ENCODE data around the gene SDC1. TPM values are rescaled to one million over a fixed set of nuclear protein-coding genes. Genes with fewer than 3 reads are reported as not detected.
A peak's percentile ranks its signal among the peaks of the same experiment; 100 is the strongest.

Gene SDC1
- total and polyA plus RNA-seq, 2 donors from 2014 or later = 206 to 266 TPM

DNA sequence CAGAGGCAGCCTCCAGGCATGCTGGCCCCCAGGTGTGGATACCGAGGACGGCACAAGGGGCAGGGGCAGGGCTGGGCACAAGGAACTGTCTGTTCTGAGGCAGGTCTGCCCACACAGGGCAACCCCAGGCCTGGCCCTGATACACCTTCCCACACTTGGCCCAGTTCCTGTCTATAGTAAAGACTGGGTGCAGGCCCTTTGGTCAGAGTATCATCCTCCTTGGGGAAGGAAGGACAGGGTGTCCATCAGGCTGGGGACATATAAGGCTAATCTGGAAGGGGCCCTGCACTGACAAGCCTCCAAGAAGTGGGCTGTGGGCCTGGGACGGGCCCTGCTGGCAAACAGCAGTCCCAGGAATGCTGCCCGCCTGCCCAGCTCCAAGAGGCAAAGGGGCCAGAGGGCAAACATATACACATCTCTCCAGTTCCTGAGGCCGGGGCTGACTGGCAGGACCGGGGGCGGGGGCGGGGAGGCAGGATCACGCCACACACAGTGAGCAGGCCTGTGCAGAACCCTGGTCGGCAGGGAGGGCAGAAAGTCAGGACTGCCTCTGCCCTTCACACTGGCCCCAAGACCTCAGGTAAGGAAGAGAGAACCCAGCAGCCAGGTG is 18.9 kb downstream of the SDC1 start:
- Histone ChIP-seq H3K27ac (ENCODE audit: low read depth in 2 of 2, low read length in 2 of 2) (peak overlapping the region; percentile 27 to 61), H3K4me3 (ENCODE audit: low read length in 3 of 3) (no peak overlapping the region), H3K36me3 (ENCODE audit: control insufficient read depth in 2 of 3, insufficient read depth in 3 of 3, low read length in 3 of 3) (peaks cover 0 to 25% (median 5%) of the 10 kb centered on the region in 3 donors), H3K4me1 (ENCODE audit: control insufficient read depth in 2 of 3, insufficient read depth in 2 of 3, low read depth in 1 of 3, low read length in 3 of 3) (peaks cover 0 to 36% (median 28%) of the 10 kb centered on the region in 3 donors), H3K9ac (ENCODE audit: low read length in 3 of 3) (no peak overlapping the region), H3K9me3 (ENCODE audit: control insufficient read depth in 2 of 3, insufficient read depth in 1 of 3, low read length in 3 of 3) (no peaks in the 10 kb centered on the region), H3K27me3 (ENCODE audit: control insufficient read depth, insufficient read depth, low read length) (no peaks in the 10 kb centered on the region)
- DNase-seq (peak in 1 of 5 donors; percentile 44), FAIRE-seq (no peak)
- TF ChIP-seq, protein P1, sequence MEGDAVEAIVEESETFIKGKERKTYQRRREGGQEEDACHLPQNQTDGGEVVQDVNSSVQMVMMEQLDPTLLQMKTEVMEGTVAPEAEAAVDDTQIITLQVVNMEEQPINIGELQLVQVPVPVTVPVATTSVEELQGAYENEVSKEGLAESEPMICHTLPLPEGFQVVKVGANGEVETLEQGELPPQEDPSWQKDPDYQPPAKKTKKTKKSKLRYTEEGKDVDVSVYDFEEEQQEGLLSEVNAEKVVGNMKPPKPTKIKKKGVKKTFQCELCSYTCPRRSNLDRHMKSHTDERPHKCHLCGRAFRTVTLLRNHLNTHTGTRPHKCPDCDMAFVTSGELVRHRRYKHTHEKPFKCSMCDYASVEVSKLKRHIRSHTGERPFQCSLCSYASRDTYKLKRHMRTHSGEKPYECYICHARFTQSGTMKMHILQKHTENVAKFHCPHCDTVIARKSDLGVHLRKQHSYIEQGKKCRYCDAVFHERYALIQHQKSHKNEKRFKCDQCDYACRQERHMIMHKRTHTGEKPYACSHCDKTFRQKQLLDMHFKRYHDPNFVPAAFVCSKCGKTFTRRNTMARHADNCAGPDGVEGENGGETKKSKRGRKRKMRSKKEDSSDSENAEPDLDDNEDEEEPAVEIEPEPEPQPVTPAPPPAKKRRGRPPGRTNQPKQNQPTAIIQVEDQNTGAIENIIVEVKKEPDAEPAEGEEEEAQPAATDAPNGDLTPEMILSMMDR (IDR thresholded peaks at IDR 0.05; ENCODE audit: borderline replicate concordance, extremely low read depth, insufficient read depth) = no peak
- intact Hi-C loops (cut with DNase I) = no loop called here

DNA sequence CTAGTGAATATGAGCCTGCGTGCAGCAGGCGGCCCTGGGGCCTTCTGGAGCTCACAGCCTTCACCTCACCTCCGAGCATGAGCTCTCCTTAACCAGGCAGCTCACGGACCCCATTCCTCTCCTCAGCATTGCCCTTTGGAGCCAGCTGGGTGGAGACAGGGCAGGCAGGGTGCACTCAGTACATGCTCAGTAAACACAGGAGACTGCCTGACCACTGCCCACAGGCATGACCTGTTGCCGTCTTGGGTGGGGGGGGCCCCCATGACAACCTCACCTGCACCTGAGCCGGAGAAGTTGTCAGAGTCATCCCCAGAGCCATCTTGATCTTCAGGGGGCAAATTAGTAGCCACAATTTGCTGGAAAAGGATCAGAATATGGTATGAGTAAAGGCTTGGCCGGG is 19.9 kb downstream of the SDC1 start:
- H3K36me3 ChIP-seq (ENCODE audit: control insufficient read depth in 2 of 3, insufficient read depth in 3 of 3, low read length in 3 of 3) = peaks cover 0 to 25% (median 5%) of the 10 kb centered on the region in 3 donors
- FAIRE-seq (no peak), DNase-seq (no peak)
- peaks cover 0 to 35% (median 28%) of the 10 kb centered on the region in 3 donors for H3K4me1 ChIP-seq (ENCODE audit: control insufficient read depth in 2 of 3, insufficient read depth in 2 of 3, low read depth in 1 of 3, low read length in 3 of 3)
- no peaks in the 10 kb centered on the region for H3K27me3 ChIP-seq (ENCODE audit: control insufficient read depth, insufficient read depth, low read length)
- H3K4me3 ChIP-seq (ENCODE audit: low read length in 3 of 3) = no peak overlapping the region
- H3K9me3 ChIP-seq (ENCODE audit: control insufficient read depth in 2 of 3, insufficient read depth in 1 of 3, low read length in 3 of 3) = no peaks in the 10 kb centered on the region
- TF ChIP-seq, protein P1 (IDR thresholded peaks at IDR 0.05; ENCODE audit: borderline replicate concordance, extremely low read depth, insufficient read depth) = no peak
- H3K9ac ChIP-seq (ENCODE audit: low read length in 3 of 3) = no peak overlapping the region
- H3K27ac ChIP-seq (ENCODE audit: low read depth in 2 of 2, low read length in 2 of 2) = peak overlapping the region in 1 of 2 donors; percentile 61
- intact Hi-C loops (cut with DNase I) = no loop called here

DNA sequence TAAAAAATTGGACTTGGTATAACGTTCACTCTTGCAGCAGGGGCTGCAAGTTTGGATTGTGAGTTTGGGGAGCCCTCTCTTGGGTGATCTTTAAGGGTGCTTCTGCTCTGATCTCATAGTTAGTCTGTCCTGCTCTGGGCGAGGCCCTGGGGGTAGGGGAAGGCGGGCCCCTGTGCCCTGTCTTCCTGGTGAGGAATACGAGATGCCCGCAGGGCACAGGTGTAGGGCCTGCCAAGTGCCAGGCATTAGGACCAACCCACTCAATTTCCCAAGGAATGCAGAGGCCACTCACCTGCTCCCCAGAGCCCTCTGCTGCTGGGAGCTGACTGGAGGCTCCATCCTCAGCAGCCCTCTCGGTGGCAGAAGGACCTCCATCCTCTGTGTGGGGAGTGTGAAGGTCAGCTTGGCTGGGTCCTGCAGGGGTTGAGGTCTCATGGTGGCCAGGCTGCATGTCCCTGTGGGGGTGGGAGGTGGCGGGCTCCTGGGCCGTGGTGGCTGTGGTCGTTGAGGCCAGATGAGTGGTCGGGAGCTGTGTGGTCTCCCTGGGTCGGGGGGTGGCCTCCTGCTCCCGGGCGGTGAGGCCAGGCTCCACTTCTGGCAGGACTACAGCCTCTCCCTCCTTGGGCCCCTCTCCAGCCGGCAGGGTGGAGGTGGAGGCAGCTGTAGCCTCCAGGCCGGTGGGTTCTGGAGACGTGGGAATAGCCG is 21.3 kb downstream of the SDC1 start:
- no peaks in the 10 kb centered on the region for H3K27me3 ChIP-seq (ENCODE audit: control insufficient read depth, insufficient read depth, low read length)
- H3K27ac ChIP-seq (ENCODE audit: low read depth in 2 of 2, low read length in 2 of 2) = no peak overlapping the region
- H3K4me3 ChIP-seq (ENCODE audit: low read length in 3 of 3) = no peak overlapping the region
- TF ChIP-seq, protein P1 (IDR thresholded peaks at IDR 0.05; ENCODE audit: borderline replicate concordance, extremely low read depth, insufficient read depth) = no peak
- H3K9me3 ChIP-seq (ENCODE audit: control insufficient read depth in 2 of 3, insufficient read depth in 1 of 3, low read length in 3 of 3) = no peaks in the 10 kb centered on the region
- peaks cover 0 to 23% (median 5%) of the 10 kb centered on the region in 3 donors for H3K36me3 ChIP-seq (ENCODE audit: control insufficient read depth in 2 of 3, insufficient read depth in 3 of 3, low read length in 3 of 3)
- peaks cover 0 to 26% (median 22%) of the 10 kb centered on the region in 3 donors for H3K4me1 ChIP-seq (ENCODE audit: control insufficient read depth in 2 of 3, insufficient read depth in 2 of 3, low read depth in 1 of 3, low read length in 3 of 3)
- intact Hi-C loops (cut with DNase I) = no loop called here
- no peak overlapping the region for H3K9ac ChIP-seq (ENCODE audit: low read length in 3 of 3)
- FAIRE-seq (no peak), DNase-seq (no peak)

Measured in kidney (tissue), 14 donors.